GM06990 (cell line): ENCODE data around the gene ADH5.
A peak's percentile ranks its signal among the peaks of the same experiment; 100 is the strongest.
"Not testable (repeated sequence)": the region's sequence is repeated elsewhere in the genome, so short reads cannot be mapped to it uniquely, and the experiment has no call there.

Experiments
- DNase-seq: peaks from one replicate; pipeline ENCODE4 v3.0.0-alpha.2; 2011; ENCODE audit not compliant: insufficient read length; ENCODE audit errors: extremely low read depth
- H3K27me3 ChIP-seq: replicated peaks from 2 replicates; pipeline ENCODE4 v1.6.0; 2011; ENCODE audit warnings: low read length; ENCODE audit not compliant: control insufficient read depth, insufficient read depth
- H3K36me3 ChIP-seq: 2 replicates; pipeline ENCODE4 v1.5.1; 2011; ENCODE audit warnings: low read length; ENCODE audit not compliant: control insufficient read depth, insufficient read depth
- H3K4me3 ChIP-seq: replicated peaks from 2 replicates; pipeline ENCODE4 v1.5.1; 2011; ENCODE audit warnings: low read depth, mild to moderate bottlenecking, control low read depth, low read length
- CTCF ChIP-seq: IDR thresholded peaks from 2 replicates; pipeline ENCODE4 v1.5.1; 2011; ENCODE audit warnings: low read length, control low read depth, mild to moderate bottlenecking, inconsistent platforms; ENCODE audit not compliant: insufficient read depth, poor library complexity, severe bottlenecking

Gene ADH5

GRCh38 chr4:99090481-99091215 is 2.1 kb upstream of the ADH5 start:
- Histone ChIP-seq H3K36me3 (no peaks in the 10 kb centered on the region; the same call in 1 of the 2 replicates), H3K27me3 (no peaks in the 10 kb centered on the region), H3K4me3 (no peak overlapping the region)
- TF ChIP-seq CTCF, result no peak
- no peak for DNase-seq

DNA sequence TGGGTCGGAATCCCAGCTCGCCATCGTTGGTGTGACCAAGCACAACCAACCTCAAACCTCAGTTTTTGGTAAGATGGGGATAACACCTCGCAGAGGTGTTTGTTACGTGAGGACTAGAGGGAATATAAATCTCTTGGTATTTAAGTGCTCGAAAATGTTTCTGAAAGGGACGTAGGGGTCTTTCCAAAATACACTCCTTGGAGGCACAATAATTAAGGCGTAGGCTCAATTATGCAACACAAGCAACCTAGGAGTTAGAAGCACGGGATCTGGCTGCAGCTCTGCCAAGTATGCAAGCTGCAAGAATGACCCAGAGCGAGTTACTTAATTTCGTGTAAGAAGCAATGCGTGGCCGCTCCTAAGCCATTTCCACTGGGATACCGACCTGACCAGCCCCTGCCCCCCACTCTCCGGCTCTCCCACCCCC is 552 bp downstream of the ADH5 start:
- DNase-seq, result no peak
- H3K27me3 ChIP-seq, result no peaks in the 10 kb centered on the region
- H3K4me3 ChIP-seq, result peak overlapping the region; percentile 81
- peaks cover 1% of the 10 kb centered on the region; the same call in 1 of the 2 replicates for H3K36me3 ChIP-seq
- no peak for TF ChIP-seq CTCF

DNA sequence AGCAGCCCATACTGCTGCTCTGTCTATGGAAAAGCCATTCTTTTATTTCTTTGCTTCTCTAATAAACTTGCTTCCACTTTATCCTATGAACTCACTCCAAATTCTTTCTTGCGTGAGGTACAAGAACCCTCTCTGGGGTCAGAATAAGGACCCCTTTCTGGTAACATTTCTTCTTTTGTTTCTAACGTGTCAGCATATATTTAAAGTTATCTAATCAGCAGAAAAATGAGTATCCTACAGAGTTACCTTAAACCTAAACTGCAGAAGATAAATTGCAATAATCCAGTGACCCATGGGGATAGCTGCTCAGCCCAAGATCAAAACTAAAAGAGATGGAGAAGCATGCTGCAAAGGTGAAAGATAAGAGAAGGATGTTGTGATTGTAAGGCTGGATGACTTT is 4.0 kb downstream of the ADH5 start:
- no peak for TF ChIP-seq CTCF
- Histone ChIP-seq H3K27me3 (no peaks in the 10 kb centered on the region), H3K36me3 (peaks cover 6% of the 10 kb centered on the region), H3K4me3 (no peak overlapping the region)
- no peak for DNase-seq

GRCh38 chr4:99082192-99082591 is 6.4 kb downstream of the ADH5 start:
- DNase-seq, result no peak
- H3K4me3 ChIP-seq, result no peak overlapping the region
- H3K36me3 ChIP-seq, result peaks cover 7% of the 10 kb centered on the region
- no peak for TF ChIP-seq CTCF
- H3K27me3 ChIP-seq, result no peaks in the 10 kb centered on the region

- not testable (repeated sequence) for DNase-seq
These were observed 7.7 kb downstream of the ADH5 start for GRCh38 chr4:99080869-99081268.

GRCh38 chr4:99079625-99080295 is 8.8 kb downstream of the ADH5 start:
- Histone ChIP-seq H3K4me3 (no peak overlapping the region), H3K36me3 (peaks cover 13% of the 10 kb centered on the region), H3K27me3 (no peaks in the 10 kb centered on the region)
- TF ChIP-seq CTCF, result no peak
- no peak for DNase-seq

More at GRCh38 chr4:99080869-99081268, 7.7 kb downstream of the ADH5 start:
- H3K27me3 ChIP-seq, H3K36me3 ChIP-seq, H3K4me3 ChIP-seq: not testable (repeated sequence)
